Measurements from ENCODE around the gene MLLT3.

GRCh38 chr9:20622330-20623020, at the start of gene MLLT3:
- TF ChIP-seq CTCF (IDR thresholded peaks at IDR 0.05) (no peak), POLR2A (IDR thresholded peaks at IDR 0.05) (peak; percentile 52 to 65)

All from Peyer's patch (tissue), 4 donors.